Nucleus accumbens (tissue), 56 donors: ENCODE results near the gene NIBAN1.
"Not testable (repeated sequence)": the region's sequence is repeated elsewhere in the genome, so short reads cannot be mapped to it uniquely, and the experiment has no call there.

Source experiments
- DNase-seq, 56 donors: peaks; one replicate each; lab custom pipeline; 2025; lab: John Stamatoyannopoulos, UW

Gene NIBAN1

GRCh38 chr1:184974056-184974836 lies at the start of gene NIBAN1:
TSS of gene NIBAN1 (minus strand) at chr1:184974508. CDS start at chr1:184974356, 152 bp downstream.
- DNase-seq = peak in 2 of 56 donors; percentile 1 to 23

DNA sequence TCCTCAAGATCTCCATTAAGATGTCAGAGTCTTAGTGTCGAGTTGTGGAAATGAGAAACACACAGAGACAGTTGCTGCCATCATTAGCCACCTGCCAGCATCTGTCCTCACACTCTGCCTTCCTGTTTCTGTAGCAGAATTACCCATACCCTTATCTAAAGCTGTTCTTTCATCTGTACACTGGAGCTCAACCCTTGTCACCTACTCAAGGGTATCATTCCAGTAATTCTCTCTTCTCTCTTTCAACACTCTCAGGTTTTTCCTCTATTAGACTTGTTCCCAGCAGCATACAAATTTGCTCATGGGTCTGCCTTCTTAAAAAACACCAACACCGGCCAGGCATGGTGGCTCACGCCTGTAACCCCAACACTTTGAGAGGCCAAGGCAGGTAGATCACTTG lies 43.7 kb upstream of the NIBAN1 start:
- no peak for DNase-seq

DNA sequence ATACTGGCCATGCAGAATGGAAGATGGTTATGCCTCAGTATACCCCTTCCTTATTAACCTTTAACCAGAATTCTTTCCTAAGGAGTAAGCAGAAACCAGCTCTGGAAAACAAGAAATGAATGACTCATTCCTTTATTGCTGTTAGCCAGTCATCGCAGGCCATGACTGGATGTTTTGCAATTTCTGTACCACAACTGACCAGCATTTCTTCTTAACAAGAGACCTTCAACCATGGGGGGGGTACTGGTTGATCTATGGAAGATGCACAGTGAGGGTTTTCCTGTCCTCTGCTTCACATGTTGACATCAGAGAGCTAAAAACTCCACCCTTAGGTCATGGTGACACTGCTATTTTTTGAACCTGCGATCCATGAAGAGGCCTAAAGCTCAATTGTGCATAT lies 43.0 kb upstream of the NIBAN1 start:
- DNase-seq = no peak

DNA sequence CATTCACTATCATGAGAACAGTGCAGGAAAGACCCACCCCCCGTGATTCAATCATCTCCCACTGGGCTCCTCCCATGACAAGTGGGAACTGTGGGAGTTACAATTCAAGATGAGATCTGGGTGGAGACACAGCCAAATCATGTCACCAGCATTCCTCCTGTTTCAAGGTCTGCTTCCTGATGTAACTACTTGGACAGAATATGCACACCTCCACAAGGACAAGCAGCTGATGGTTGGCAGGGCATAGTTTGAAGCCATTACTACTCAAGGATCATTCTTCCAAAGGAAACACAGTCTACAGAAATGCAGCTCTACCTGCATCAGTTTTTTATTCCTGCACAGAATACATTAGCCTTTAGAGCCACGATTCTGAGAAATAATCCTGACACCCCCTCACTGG lies 42.6 kb upstream of the NIBAN1 start:
- DNase-seq = peak in 3 of 56 donors; percentile 3 to 11 (median 3)

DNA sequence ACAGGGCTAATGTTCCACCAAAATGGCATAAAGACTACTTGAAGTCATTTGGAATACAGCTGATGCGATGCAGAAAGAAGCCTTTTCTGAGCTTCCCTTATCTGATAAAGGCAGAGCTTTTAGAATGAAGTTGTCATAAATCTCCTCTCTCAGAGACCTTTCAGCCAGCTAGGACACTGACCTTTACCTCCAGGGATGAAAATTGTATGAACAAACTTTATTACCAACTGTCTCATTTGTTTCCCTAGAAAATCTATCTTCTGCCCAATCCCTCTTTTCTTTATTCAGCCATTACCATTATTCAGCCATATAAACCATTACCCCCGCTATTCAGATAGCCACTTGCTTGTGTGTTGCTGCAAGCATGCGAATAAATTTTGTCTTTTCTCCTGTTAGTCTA lies 41.3 kb upstream of the NIBAN1 start:
- no peak for DNase-seq

GRCh38 chr1:185014941-185015340 lies 40.6 kb upstream of the NIBAN1 start:
- DNase-seq = no peak

DNA sequence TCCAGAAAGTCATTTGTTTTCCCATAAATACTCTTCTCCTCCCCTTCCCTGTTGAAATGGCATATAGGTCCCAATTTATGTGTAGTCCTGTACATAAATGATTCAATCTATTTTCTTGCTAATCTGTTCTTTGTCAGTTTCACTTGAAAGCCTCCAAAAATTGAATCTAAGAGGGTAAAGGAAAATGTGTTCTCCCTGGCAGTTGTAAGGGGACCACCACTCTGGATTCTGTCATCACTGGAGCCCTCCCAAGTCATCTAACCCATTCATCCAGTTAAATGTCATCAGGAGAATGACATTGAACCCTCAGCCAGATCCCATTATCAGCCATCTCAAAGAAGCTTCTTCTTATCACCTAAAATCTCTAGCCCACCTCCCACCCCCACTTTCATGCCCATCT lies 36.1 kb upstream of the NIBAN1 start:
- DNase-seq = no peak

- DNase-seq = peak in 1 of 56 donors; percentile 8
These were observed 34.5 kb upstream of the NIBAN1 start for GRCh38 chr1:185008838-185009237.

- DNase-seq = not testable (repeated sequence)
These were observed 27.1 kb upstream of the NIBAN1 start for GRCh38 chr1:185001312-185001880.

GRCh38 chr1:184999974-185000373 lies 25.7 kb upstream of the NIBAN1 start:
- DNase-seq = not testable (repeated sequence)

DNA sequence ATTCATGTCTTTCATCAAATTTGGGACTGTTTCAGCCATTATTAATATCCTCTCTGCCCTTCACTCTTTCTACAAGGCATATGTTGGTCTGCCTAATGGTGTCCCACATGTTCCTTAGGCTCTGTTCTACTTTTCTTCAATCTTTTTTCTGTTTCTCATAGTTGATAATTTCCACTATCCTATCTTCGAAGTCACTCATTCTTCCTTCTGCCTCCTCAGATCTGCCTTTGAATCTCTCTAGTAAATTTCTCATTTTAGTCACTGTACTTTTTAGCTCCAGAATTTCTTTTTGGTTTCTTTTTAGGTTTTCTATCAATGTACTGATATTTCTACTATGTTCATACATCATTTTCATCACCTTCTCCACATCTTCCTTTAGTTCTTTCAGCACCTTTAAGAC lies 20.0 kb upstream of the NIBAN1 start:
- DNase-seq = no peak

DNA sequence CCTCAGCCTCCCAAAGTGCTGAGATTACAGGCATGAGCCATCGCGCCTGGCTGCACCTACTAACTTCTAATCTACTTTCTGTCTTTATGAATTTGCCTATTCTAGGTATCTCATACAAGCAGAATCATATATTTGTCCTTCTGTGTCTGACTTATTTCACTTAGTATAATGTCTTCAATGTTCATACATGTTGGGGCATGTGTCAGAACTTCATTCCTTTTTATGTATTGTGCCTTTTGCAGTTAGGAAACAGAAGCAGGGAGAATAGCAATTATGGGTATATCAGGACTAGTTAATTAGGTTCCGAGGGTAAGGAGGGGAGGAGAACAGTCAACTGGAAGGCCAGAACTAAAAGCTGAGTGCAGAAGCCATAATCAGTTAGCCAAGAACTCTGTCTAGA lies 18.0 kb upstream of the NIBAN1 start:
- no peak for DNase-seq

DNA sequence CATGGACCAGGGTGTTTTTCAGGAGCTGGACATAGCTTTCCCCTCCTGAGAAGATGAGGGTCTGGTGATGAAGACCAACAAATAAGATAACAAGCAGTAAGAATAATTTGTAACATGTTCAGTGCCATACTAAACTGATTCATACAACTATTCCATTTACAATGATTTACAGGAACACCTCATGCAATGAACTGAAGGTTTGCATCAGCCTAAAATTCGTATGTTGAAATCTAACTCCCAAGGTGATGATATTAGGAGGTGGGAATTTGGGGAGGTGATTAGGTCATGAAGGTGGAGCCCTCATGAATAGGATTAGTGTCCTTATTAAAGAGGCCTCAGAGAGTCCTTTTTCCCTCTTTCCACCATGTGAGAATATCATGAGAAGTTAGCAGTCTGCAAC lies 15.9 kb upstream of the NIBAN1 start:
- no peak for DNase-seq

- DNase-seq = no peak
These were observed 14.2 kb upstream of the NIBAN1 start for GRCh38 chr1:184988506-184988905.

DNA sequence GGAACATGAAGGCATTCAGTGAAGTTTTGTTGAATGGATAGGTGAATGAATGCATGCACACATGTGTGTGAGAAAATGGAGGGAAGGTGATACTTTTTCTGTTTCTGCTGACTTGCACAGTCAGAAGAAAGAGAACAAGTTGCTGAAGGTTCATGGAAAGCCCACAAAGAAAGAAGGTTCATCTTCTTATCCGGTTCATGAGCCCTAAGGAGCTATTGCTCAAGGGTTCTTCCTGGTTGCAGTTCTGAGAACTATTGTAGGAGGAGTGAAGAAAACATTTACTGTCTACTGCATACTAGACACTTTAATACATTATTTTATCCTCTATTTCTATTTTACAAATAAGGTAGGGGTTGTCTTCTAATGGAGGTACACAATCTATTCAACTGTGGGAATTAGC lies 13.4 kb upstream of the NIBAN1 start:
- DNase-seq = no peak

DNA sequence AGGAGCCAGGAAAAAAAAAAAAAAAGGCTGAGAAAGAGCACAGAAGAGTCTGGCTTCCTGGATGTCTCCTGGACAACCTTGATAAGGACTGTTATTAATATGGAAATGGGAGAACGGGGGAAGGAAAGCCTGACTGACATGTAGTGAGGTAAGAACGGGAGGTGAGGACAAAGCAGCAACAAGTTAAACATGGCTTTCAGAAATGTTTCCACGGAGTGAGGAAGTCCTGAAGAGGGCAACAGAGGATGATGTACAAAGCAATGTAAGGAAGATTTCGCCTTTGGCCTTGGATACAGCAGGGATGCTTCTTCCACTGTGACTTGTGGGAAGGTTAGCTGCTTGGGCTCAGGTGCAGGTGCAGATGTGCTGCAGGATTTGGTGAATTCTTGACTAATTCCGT lies 11.9 kb upstream of the NIBAN1 start:
- no peak for DNase-seq

DNA sequence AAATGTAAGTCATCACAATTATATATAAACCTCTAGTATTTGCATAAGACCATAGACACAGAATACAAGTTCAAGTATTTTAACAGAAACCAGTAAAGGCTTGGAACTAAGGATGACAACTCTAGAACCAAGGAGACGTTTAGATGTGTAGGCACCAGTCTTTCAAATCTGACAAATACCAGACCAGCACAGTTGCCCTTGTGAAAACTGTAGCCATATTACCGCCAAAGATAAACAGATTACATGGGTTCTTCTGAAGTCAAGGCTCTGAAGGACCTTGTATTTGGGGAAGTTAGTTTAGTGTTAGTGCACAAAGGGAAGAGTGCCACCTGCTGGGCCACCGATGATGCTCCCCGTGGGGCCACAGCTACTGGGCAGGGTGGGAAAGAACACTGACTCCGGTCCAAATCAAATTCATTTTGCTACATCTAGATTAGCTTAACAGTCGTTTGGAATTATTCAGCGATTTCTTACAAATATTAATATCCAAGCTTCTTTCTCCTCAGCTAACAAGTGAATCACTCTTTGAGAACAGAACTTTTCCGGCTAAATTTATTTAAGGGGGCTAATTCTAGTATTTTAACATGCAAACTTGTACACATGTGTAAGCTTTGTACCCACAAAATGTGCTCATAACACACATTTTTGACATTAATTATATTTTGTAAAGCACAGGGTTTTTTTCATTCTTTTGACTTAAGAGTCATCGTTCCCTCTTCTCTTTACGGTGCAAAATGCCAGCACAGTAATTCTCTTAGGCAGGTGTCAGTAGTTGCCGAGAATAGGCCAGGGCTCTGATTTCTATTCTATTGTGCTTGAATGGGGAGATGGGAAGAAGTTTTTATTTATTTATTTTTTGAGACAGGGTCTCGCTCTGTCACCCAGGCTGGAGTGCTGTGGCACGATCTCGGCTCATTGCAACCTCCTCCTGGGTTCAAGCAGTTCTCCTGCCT lies 8.0 kb upstream of the NIBAN1 start:
- DNase-seq = peak in 30 of 56 donors; percentile 0 to 73 (median 19)

GRCh38 chr1:184980726-184981125 lies 6.4 kb upstream of the NIBAN1 start:
- DNase-seq = no peak

DNA sequence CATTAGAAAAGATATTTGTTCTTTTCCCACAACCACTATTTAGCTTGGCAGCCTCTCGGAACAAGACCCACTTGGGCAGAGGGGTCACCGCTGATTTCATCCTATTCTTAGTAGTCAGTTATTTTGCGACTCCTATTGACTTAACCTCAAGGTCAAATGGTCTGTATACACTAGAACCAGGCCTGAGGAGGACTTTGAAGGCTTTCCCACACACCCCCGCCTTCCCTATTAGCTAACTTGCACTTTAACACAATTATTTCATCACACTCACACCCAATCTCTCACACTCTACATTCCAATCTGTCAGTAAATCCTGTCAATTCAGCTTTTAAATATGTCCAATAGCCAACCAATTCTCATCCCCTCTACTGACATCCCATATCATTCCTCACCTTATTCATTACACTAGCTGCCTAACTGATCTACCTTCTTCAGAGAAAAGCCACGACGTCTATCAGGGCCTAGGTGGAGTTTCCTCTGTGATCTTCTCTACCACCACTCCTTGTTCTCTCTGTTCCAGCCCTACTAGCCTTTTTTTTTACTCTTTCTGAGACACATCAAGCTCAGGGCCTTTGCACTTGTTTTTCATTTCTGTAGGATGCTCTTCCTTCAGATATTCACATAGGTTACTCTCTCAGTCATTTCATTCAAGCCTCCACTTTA lies 1.0 kb upstream of the NIBAN1 start:
- no peak for DNase-seq

GRCh38 chr1:184974837-184975115 lies 468 bp upstream of the NIBAN1 start:
- no peak for DNase-seq
